HEK293 (cell line): ENCODE measurements around the gene S100A4.
"Not testable (repeated sequence)": the region's sequence is repeated elsewhere in the genome, so short reads cannot be mapped to it uniquely, and the experiment has no call there.

ENCODE experiments used
- CTCF ChIA-PET: fragments of 350-600 bp; formaldehyde crosslinking; extraction: SDS; loops from one replicate; lab custom pipeline; 2021; ENCODE audit warnings: antibody characterized with exemption; lab: Yijun Ruan, JAX
- POLR2A ChIA-PET: fragments of 300-600 bp; formaldehyde crosslinking; extraction: SDS; loops from one replicate; lab custom pipeline; 2020; ENCODE audit warnings: antibody characterized with exemption, inconsistent platforms; lab: Yijun Ruan, JAX
- H3K27ac ChIP-seq: fragments of 200-500 bp; sonication (Bioruptor generic); 2 replicates; pipeline ENCODE4 v1.5.1; 2014; ENCODE audit warnings: low read depth, low read length, control low read depth, inconsistent platforms; ENCODE audit errors: extremely low read depth
- H3K36me3 ChIP-seq, 2 experiments: fragments of 200-500 bp in 1 of 2; sonication (Bioruptor generic) in 1 of 2; 1 replicate in 1 of 2; 2 replicates in 1 of 2; pipeline ENCODE4 v1.5.1; 2014 to 2017; ENCODE audit warnings: inconsistent platforms in 2 of 2, low read length in 2 of 2; ENCODE audit not compliant: control insufficient read depth in 2 of 2, insufficient read depth in 1 of 2
- H3K4me1 ChIP-seq: fragments of 200-500 bp; sonication (Bioruptor generic); 2 replicates; pipeline ENCODE4 v1.5.1; 2014; ENCODE audit warnings: mild to moderate bottlenecking, low read length, inconsistent platforms; ENCODE audit not compliant: control insufficient read depth, insufficient read depth
- H3K4me3 ChIP-seq: 2 replicates; pipeline ENCODE4 v1.5.1; 2011; ENCODE audit warnings: low read depth, mild to moderate bottlenecking, control low read depth, low read length, moderate library complexity
- H3K9me3 ChIP-seq: fragments of 200-500 bp; sonication (Bioruptor generic); 2 replicates; pipeline ENCODE4 v1.5.1; 2014; ENCODE audit warnings: low read depth, low read length, inconsistent platforms; ENCODE audit not compliant: control insufficient read depth, insufficient read depth
- BCL11A ChIP-seq: fragments of 450-650 bp; formaldehyde crosslinking; IDR thresholded peaks from 2 replicates; pipeline ENCODE4 v1.5.1; 2016; ENCODE audit warnings: low read depth, missing biosample characterization, missing genetic modification characterization
- EGR2 ChIP-seq: fragments of 450-650 bp; formaldehyde crosslinking; IDR thresholded peaks from 2 replicates; pipeline ENCODE4 v1.5.1; 2016; ENCODE audit warnings: low read depth, missing biosample characterization, missing genetic modification characterization
- GLI2 ChIP-seq: fragments of 450-650 bp; formaldehyde crosslinking; IDR thresholded peaks from 2 replicates; pipeline ENCODE4; 2017; ENCODE audit warnings: missing biosample characterization, missing genetic modification characterization, low read depth, borderline replicate concordance
- HOXA7 ChIP-seq: sonication (generic); formaldehyde crosslinking; IDR thresholded peaks from 2 replicates; pipeline ENCODE4 v1.8.1; 2022; ENCODE audit warnings: missing genetic modification reagents, borderline replicate concordance
- MEIS1 ChIP-seq: sonication (generic); formaldehyde crosslinking; IDR thresholded peaks from 2 replicates; pipeline ENCODE4 v1.8.1; 2022; ENCODE audit warnings: missing genetic modification reagents, mild to moderate bottlenecking, borderline replicate concordance
- ZBTB1 ChIP-seq: fragments of 450-650 bp; formaldehyde crosslinking; IDR thresholded peaks from 2 replicates; pipeline ENCODE4 v1.5.1; 2016; ENCODE audit warnings: missing biosample characterization, missing genetic modification characterization
- ZBTB17 ChIP-seq: fragments of 450-650 bp; formaldehyde crosslinking; IDR thresholded peaks from 2 replicates; pipeline ENCODE4 v1.5.1; 2016; ENCODE audit warnings: missing biosample characterization, missing genetic modification characterization
- ZFP3 ChIP-seq: fragments of 450-650 bp; formaldehyde crosslinking; IDR thresholded peaks from 2 replicates; pipeline ENCODE4 v1.5.1; 2016; ENCODE audit warnings: low read depth, missing biosample characterization, missing genetic modification characterization
- ZFP69B ChIP-seq: fragments of 450-650 bp; formaldehyde crosslinking; IDR thresholded peaks from 2 replicates; pipeline ENCODE4 v1.5.1; 2016; ENCODE audit warnings: missing biosample characterization, missing genetic modification characterization
- ZNF16 ChIP-seq: fragments of 450-650 bp; formaldehyde crosslinking; IDR thresholded peaks from 2 replicates; pipeline ENCODE4 v1.5.1; 2016; ENCODE audit warnings: low read depth, missing biosample characterization, missing genetic modification characterization
- ZNF433 ChIP-seq: fragments of 450-650 bp; formaldehyde crosslinking; IDR thresholded peaks from 2 replicates; pipeline ENCODE4 v1.5.1; 2016; ENCODE audit warnings: missing biosample characterization, missing genetic modification characterization, low read depth
- ZNF843 ChIP-seq: fragments of 450-650 bp; formaldehyde crosslinking; IDR thresholded peaks from 2 replicates; pipeline ENCODE4 v1.5.1; 2016; ENCODE audit warnings: missing biosample characterization, missing genetic modification characterization
- ZSCAN30 ChIP-seq: fragments of 450-650 bp; IDR thresholded peaks from 2 replicates; pipeline ENCODE4 v1.5.1; 2018; ENCODE audit warnings: missing biosample characterization, mild to moderate bottlenecking, missing genetic modification characterization, moderate library complexity
- ZSCAN4 ChIP-seq: fragments of 450-650 bp; formaldehyde crosslinking; IDR thresholded peaks from 2 replicates; pipeline ENCODE4 v1.5.1; 2017; ENCODE audit warnings: missing biosample characterization, missing genetic modification characterization

S100A4 gene

GRCh38 chr1:153577138-153577537 is 31.5 kb upstream of the S100A4 start:
- H3K4me3 ChIP-seq: no peak overlapping the region
- TF ChIP-seq ZSCAN30 (tag by site-specific recombination): no peak
- no peak for TF ChIP-seq ZSCAN4 (tag by site-specific recombination)
- no peak for TF ChIP-seq ZBTB1 (tag by site-specific recombination)
- no peak for TF ChIP-seq GLI2
- ChIA-PET CTCF (interaction anchor here (1.1 to 2.8 kb wide), 7 partner anchors 8 to 67 kb away, joined by 3 to 24 read pairs (median 5); partner anchors contain the start of genes S100A1 and S100A13), POLR2A (interaction anchor here (0.7 to 1.7 kb wide), 6 partner anchors 9 to 70 kb away, joined by 4 to 11 read pairs (median 6); partner anchors contain the start of genes CHTOP and S100A13)
- H3K9me3 ChIP-seq: no peaks in the 10 kb centered on the region
- no peak overlapping the region for H3K27ac ChIP-seq
- H3K36me3 ChIP-seq: no peaks in the 10 kb centered on the region
- H3K4me1 ChIP-seq: no peaks in the 10 kb centered on the region

- not testable (repeated sequence) for H3K9me3 ChIP-seq, H3K36me3 ChIP-seq, H3K4me3 ChIP-seq, H3K4me1 ChIP-seq, H3K27ac ChIP-seq
- CTCF ChIA-PET: interaction anchor here (0.9 to 2.3 kb wide), 4 partner anchors 7 to 66 kb away, joined by 3 to 11 read pairs (median 4); partner anchors contain the start of gene S100A13
- POLR2A ChIA-PET: interaction anchor here (1.0 kb wide), 1 partner anchor 8 kb away, joined by 3 read pairs; no protein-coding TSS in a partner anchor
Observed at GRCh38 chr1:153575497-153575896, 29.9 kb upstream of the S100A4 start.

- H3K9me3 ChIP-seq, CTCF ChIA-PET, POLR2A ChIA-PET, H3K4me3 ChIP-seq, H3K36me3 ChIP-seq, H3K27ac ChIP-seq, H3K4me1 ChIP-seq: not testable (repeated sequence)
Observed at GRCh38 chr1:153575081-153575491, 29.5 kb upstream of the S100A4 start.

GRCh38 chr1:153573351-153573750 is 27.7 kb upstream of the S100A4 start:
- POLR2A ChIA-PET: interaction anchor here (2.3 to 3.4 kb wide), 2 partner anchors 54 to 61 kb away, joined by 12 to 16 read pairs; partner anchors contain the start of genes CHTOP and S100A13
- TF ChIP-seq ZBTB17 (no peak), ZNF843 (tag by site-specific recombination) (no peak), BCL11A (tag by site-specific recombination) (no peak), ZFP3 (no peak), ZSCAN4 (tag by site-specific recombination) (no peak), ZFP69B (no peak), EGR2 (tag by site-specific recombination) (no peak), ZNF16 (tag by site-specific recombination) (no peak), HOXA7 (CRISPR knock-in tag) (no peak), ZNF433 (tag by site-specific recombination) (no peak), MEIS1 (CRISPR knock-in tag) (no peak)
- TF ChIP-seq, all 188 proteins: peak for 0
- Histone ChIP-seq H3K4me3 (no peak overlapping the region), H3K4me1 (no peaks in the 10 kb centered on the region), H3K36me3 (no peaks in the 10 kb centered on the region), H3K9me3 (no peaks in the 10 kb centered on the region), H3K27ac (no peak overlapping the region)
- CTCF ChIA-PET: interaction anchor here (0.6 to 6.3 kb wide), 14 partner anchors 8 to 218 kb away, joined by 3 to 148 read pairs (median 5); partner anchors contain the start of genes CHTOP, S100A1 and S100A13
